Type B pancreatic cell (in vitro differentiated cells): ENCODE data around the gene MED27. TPM values are rescaled to one million over a fixed set of nuclear protein-coding genes. Genes with fewer than 3 reads are reported as not detected.
A peak's percentile ranks its signal among the peaks of the same experiment; 100 is the strongest.

Experiments used
- DNase-seq: peaks from one replicate; pipeline ENCODE4 v3.0.0; 2021; ENCODE audit warnings: mixed read lengths; ENCODE audit not compliant: unreplicated experiment; ENCODE audit errors: extremely low spot score
- H3K27ac Mint-ChIP-seq: 2 replicates; pipeline ENCODE4 v1.8.0; 2021; ENCODE audit warnings: mild to moderate bottlenecking, mixed read lengths
- H3K27me3 Mint-ChIP-seq: 2 replicates; pipeline ENCODE4 v1.8.0; 2021; ENCODE audit warnings: mixed read lengths
- H3K36me3 Mint-ChIP-seq: 2 replicates; pipeline ENCODE4 v1.8.0; 2021; ENCODE audit warnings: mixed read lengths
- H3K4me1 Mint-ChIP-seq: one replicate; pipeline ENCODE4 v1.8.0; 2021; ENCODE audit warnings: mixed read lengths; ENCODE audit not compliant: unreplicated experiment
- H3K4me3 Mint-ChIP-seq: 2 replicates; pipeline ENCODE4 v1.8.0; 2021; ENCODE audit warnings: mild to moderate bottlenecking, mixed read lengths
- H3K9me3 Mint-ChIP-seq: 2 replicates; pipeline ENCODE4 v1.8.0; 2021; ENCODE audit warnings: mixed read lengths
- CTCF ChIP-seq: fragments of 200-600 bp; sonication (generic); conservative IDR thresholded peaks from 2 replicates; pipeline ENCODE4 v1.5.0; 2021; ENCODE audit warnings: antibody characterized with exemption, mild to moderate bottlenecking
- total RNA-seq: library from RNA; stranded (reverse); gene quantifications from 2 replicates; pipeline ENCODE4 v1.2.1, GENCODE V29; 2021; ENCODE audit warnings: low replicate concordance

The MED27 gene
- total RNA-seq, 1 donor from 2014 or later = 21.7 TPM

DNA sequence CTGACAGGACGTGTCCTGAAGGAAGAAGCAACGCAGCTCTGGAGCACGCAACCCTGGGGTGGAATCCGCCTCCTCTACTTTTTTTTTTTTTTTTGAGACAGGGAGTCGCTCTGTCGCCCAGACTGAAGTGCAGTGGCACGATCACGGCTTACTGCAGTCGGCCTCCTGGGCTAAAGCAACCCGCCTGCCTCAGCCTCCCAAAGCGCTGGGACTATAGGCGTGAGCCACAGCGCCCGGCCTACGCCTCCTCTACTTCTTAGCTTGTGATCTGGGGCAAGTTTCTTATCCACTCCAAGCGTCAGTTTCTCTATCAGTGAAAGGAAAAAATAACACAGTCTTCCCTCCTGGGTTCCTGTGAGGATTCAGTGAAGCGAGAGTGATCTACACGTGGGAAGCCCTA lies 243.6 kb downstream of the MED27 start:
- DNase-seq = no peak
- Mint-ChIP-seq H3K36me3 (no peaks in the 10 kb centered on the region), H3K4me1 (peaks cover 13% of the 10 kb centered on the region), H3K9me3 (no peaks in the 10 kb centered on the region), H3K27me3 (peaks cover 39% of the 10 kb centered on the region), H3K4me3 (no peak overlapping the region), H3K27ac (peak overlapping the region; percentile 16)
- no peak for TF ChIP-seq CTCF

- Mint-ChIP-seq H3K4me1 (peaks cover 13% of the 10 kb centered on the region), H3K27me3 (peaks cover 39% of the 10 kb centered on the region), H3K4me3 (no peak overlapping the region), H3K9me3 (no peaks in the 10 kb centered on the region), H3K27ac (peak overlapping the region; percentile 16), H3K36me3 (no peaks in the 10 kb centered on the region)
- no peak for DNase-seq
- no peak for TF ChIP-seq CTCF
Measured at GRCh38 chr9:131835151-131835910, 244.3 kb downstream of the MED27 start.

DNA sequence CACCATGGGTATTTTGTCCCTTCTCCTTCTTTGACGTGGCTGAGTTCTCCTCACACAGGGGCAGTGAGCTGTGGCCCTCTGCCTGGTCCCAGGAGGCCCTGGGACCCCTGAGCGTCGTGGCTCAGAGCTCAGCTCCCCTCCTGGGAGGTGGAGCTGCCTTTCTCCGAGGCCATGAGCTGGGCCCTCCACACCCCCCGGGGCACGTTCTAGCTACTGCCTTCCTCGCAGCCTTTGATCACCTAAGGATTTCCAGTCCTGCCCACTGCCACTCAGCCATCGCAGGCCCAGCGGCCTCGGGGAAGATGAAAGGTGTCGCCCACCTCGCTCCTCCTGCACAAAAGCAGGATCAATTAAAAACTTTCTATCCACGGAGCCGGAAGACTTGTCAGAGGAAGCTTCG lies 244.9 kb downstream of the MED27 start:
- DNase-seq = no peak
- Mint-ChIP-seq H3K4me3 (no peak overlapping the region), H3K9me3 (no peaks in the 10 kb centered on the region), H3K4me1 (peaks cover 13% of the 10 kb centered on the region), H3K27ac (no peak overlapping the region), H3K27me3 (peaks cover 39% of the 10 kb centered on the region), H3K36me3 (no peaks in the 10 kb centered on the region)
- no peak for TF ChIP-seq CTCF

DNA sequence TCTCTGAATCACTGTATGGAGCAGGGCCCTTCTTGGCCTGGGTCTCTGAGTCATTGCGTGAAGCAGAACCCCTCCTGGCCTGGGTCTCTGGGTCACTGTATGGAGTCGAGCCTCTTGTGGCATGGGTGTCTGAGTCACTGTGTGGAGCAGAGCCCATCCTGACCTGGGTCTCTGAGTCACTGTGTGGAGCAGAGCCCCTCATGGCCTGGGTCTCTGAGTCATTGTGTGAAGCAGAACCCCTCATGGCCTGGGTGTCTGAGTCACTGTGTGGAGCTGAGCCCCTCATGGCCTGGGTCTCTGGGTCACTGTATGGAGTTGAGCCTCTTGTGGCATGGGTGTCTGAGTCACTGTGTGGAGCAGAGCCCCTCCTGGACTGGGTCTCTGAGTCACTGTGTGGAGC lies 245.8 kb downstream of the MED27 start:
- DNase-seq = no peak
- H3K9me3 Mint-ChIP-seq = no peaks in the 10 kb centered on the region
- H3K36me3 Mint-ChIP-seq = no peaks in the 10 kb centered on the region
- H3K4me3 Mint-ChIP-seq = no peak overlapping the region
- peaks cover 39% of the 10 kb centered on the region for H3K27me3 Mint-ChIP-seq
- no peak for TF ChIP-seq CTCF
- H3K27ac Mint-ChIP-seq = no peak overlapping the region
- peaks cover 9% of the 10 kb centered on the region for H3K4me1 Mint-ChIP-seq

- Mint-ChIP-seq H3K36me3 (no peaks in the 10 kb centered on the region), H3K9me3 (no peaks in the 10 kb centered on the region), H3K27me3 (peaks cover 39% of the 10 kb centered on the region), H3K4me3 (no peak overlapping the region), H3K27ac (no peak overlapping the region), H3K4me1 (peaks cover 8% of the 10 kb centered on the region)
- DNase-seq = no peak
- no peak for TF ChIP-seq CTCF
Measured at GRCh38 chr9:131833083-131833482, 246.6 kb downstream of the MED27 start.
